CD4-positive, alpha-beta memory T cell (primary cell): Measurements from ENCODE around the gene B3GNT8. TPM values are rescaled to one million over a fixed set of nuclear protein-coding genes. Genes with fewer than 3 reads are reported as not detected.

ENCODE experiments used
- CTCF ChIA-PET: fragments of 350-600 bp; sonication (Branson Sonifier 250); formaldehyde crosslinking; loops from one replicate; lab custom pipeline; 2021; ENCODE audit warnings: inconsistent platforms; ENCODE audit not compliant: partially characterized antibody; lab: Charles Lee
- POLR2A ChIA-PET: fragments of 350-600 bp; sonication (Branson Sonifier 250); formaldehyde crosslinking; loops from one replicate; lab custom pipeline; 2021; ENCODE audit not compliant: partially characterized antibody; lab: Charles Lee
- DNase-seq, 5 donors: peaks; one replicate each; pipeline versions ENCODE4 v3.0.0 to v3.0.0-alpha.2; 2020 to 2022; ENCODE audit warnings: mixed read lengths in 1 of 5
- H3K27ac ChIP-seq: one replicate; pipeline ENCODE4 v1.7.0; 2013; ENCODE audit warnings: low read depth, low read length
- H3K27me3 ChIP-seq: 2 replicates; pipeline ENCODE4 v1.7.0; 2013; ENCODE audit warnings: mild to moderate bottlenecking, low read length, moderate library complexity; ENCODE audit not compliant: insufficient read depth
- H3K36me3 ChIP-seq: 2 replicates; pipeline ENCODE4 v1.7.0; 2013; ENCODE audit warnings: mild to moderate bottlenecking, low read length, moderate library complexity; ENCODE audit not compliant: insufficient read depth
- H3K4me1 ChIP-seq: 2 replicates; pipeline ENCODE4 v1.7.0; 2013; ENCODE audit warnings: mild to moderate bottlenecking, low read length, moderate library complexity; ENCODE audit not compliant: insufficient read depth
- H3K4me3 ChIP-seq, 2 donors: one replicate each; pipeline ENCODE4 v1.7.0; 2013; ENCODE audit warnings: low read length in 2 of 2, mild to moderate bottlenecking in 1 of 2
- H3K9me3 ChIP-seq, 2 donors: one replicate each; pipeline ENCODE4 v1.7.0; 2013; ENCODE audit warnings: low read length in 2 of 2, control low read depth in 1 of 2; ENCODE audit not compliant: control insufficient read depth in 1 of 2
- H3K27ac Mint-ChIP-seq, 7 donors: one replicate each; pipeline ENCODE4 v1.8.0; 2020 to 2021; ENCODE audit warnings: mixed read lengths in 7 of 7, mild to moderate bottlenecking in 6 of 7, inconsistent platforms in 3 of 7, moderate library complexity in 3 of 7
- H3K27me3 Mint-ChIP-seq, 2 donors: one replicate each; pipeline ENCODE4 v1.8.0; 2020 to 2021; ENCODE audit warnings: mixed read lengths in 2 of 2
- H3K36me3 Mint-ChIP-seq, 2 donors: one replicate each; pipeline ENCODE4 v1.8.0; 2020 to 2021; ENCODE audit warnings: mixed read lengths in 2 of 2, inconsistent platforms in 1 of 2, mild to moderate bottlenecking in 1 of 2
- H3K4me1 Mint-ChIP-seq, 4 donors: one replicate each; pipeline ENCODE4 v1.8.0; 2020 to 2021; ENCODE audit warnings: mixed read lengths in 4 of 4, mild to moderate bottlenecking in 1 of 4
- H3K4me3 Mint-ChIP-seq, 8 donors: one replicate each; pipeline ENCODE4 v1.8.0; 2020 to 2021; ENCODE audit warnings: mixed read lengths in 8 of 8, mild to moderate bottlenecking in 7 of 8, moderate library complexity in 6 of 8, inconsistent platforms in 3 of 8
- H3K9me3 Mint-ChIP-seq, 8 donors: one replicate each; pipeline ENCODE4 v1.8.0; 2020 to 2021; ENCODE audit warnings: mixed read lengths in 8 of 8, mild to moderate bottlenecking in 5 of 8, inconsistent platforms in 3 of 8, moderate library complexity in 1 of 8
- intact Hi-C: fragments of 100-400 bp; cut with micrococcal nuclease; formaldehyde crosslinking; loops from one replicate; pipeline ENCODE4 v1.15.1; 2023
- polyA plus RNA-seq, 2 donors: library from polyadenylated mRNA; unstranded; fragments of 300-500 nt; fragmentation: Illumina TruSeq; gene quantifications; one replicate each; pipeline ENCODE4 v1.2.3, GENCODE V29; 2021
- total RNA-seq, 2 experiments: library from RNA; stranded (reverse); gene quantifications; one replicate each; pipeline ENCODE4 v1.2.3, GENCODE V29; 2021

Gene B3GNT8
- total and polyA plus RNA-seq, 4 experiments from 2014 or later: 0.64 to 7.1 (median 3.0) TPM

DNA sequence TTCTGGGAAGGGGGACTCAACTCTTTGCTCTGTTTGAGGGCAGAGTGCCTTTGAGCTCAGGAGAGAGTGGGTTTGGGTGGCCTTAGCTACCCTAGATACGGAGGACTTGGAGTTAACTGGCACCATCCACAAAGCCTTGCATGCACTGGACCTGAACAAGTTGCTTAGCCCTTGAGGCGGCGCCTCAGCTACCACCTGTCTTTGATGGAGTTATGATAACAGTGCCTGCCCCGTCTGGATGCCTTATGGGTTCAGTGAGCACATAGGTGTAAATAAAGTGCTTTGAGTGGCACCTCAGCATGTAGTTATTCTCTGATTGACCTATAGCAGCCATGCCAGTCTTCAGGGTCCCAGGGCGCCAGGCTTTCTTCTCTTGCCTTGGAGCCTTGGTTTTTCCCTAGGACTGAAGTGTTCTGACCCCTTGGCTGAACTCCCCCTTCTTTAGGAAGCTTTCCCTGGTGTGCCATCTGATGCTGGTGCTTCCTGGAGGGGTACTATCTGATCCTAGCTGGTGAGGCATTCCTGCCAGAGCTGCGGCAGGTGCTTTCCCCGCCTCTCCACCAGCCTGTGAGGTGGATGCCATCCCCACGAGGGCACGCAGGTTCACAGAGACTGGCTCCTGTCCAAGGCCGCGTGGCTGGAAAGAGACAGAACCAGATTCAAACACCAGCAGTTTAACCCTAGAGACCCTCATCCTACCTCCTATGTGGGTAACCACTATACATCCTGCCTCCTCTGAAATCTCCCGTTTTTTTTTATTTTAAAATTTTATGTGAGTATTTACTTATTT lies 23.8 kb downstream of the B3GNT8 start:
- H3K27ac ChIP-seq: no peak overlapping the region
- Mint-ChIP-seq H3K9me3 (no peaks in the 10 kb centered on the region), H3K36me3 (peaks cover 4 to 15% of the 10 kb centered on the region in 2 donors), H3K4me1 (peaks cover 15 to 36% (median 23%) of the 10 kb centered on the region in 4 donors), H3K4me3 (no peak overlapping the region), H3K27ac (no peak overlapping the region), H3K27me3 (no peaks in the 10 kb centered on the region)
- DNase-seq: no peak
- H3K27me3 ChIP-seq: no peaks in the 10 kb centered on the region
- no peaks in the 10 kb centered on the region for H3K9me3 ChIP-seq
- ChIA-PET POLR2A (interaction anchor here (0.7 kb wide), 1 partner anchor 331 kb away, joined by 3 read pairs; no protein-coding TSS in a partner anchor), CTCF (no interaction called here)
- intact Hi-C loops: no loop called here
- no peaks in the 10 kb centered on the region for H3K36me3 ChIP-seq
- H3K4me1 ChIP-seq: peaks cover 10% of the 10 kb centered on the region
- H3K4me3 ChIP-seq: no peak overlapping the region

- H3K4me1 ChIP-seq: peaks cover 14% of the 10 kb centered on the region
- Mint-ChIP-seq H3K36me3 (peaks cover 4 to 24% of the 10 kb centered on the region in 2 donors), H3K4me1 (peaks cover 19 to 47% (median 29%) of the 10 kb centered on the region in 4 donors), H3K27me3 (no peaks in the 10 kb centered on the region), H3K4me3 (peak overlapping the region in 1 of 8 donors; percentile 25), H3K9me3 (no peaks in the 10 kb centered on the region), H3K27ac (peak overlapping the region in 3 of 7 donors; percentile 18 to 86 (median 30))
- no peak overlapping the region for H3K4me3 ChIP-seq
- H3K9me3 ChIP-seq: no peaks in the 10 kb centered on the region
- H3K27me3 ChIP-seq: no peaks in the 10 kb centered on the region
- no peak for DNase-seq
- H3K27ac ChIP-seq: no peak overlapping the region
- ChIA-PET CTCF (interaction anchor here (1.4 kb wide), 2 partner anchors 30 to 32 kb away, joined by 3 read pairs; no protein-coding TSS in a partner anchor), POLR2A (no interaction called here)
- intact Hi-C loops: no loop called here
- no peaks in the 10 kb centered on the region for H3K36me3 ChIP-seq
Measured at GRCh38 chr19:41402010-41402409, 25.2 kb downstream of the B3GNT8 start.

- H3K27ac Mint-ChIP-seq: peak overlapping the region in 3 of 7 donors; percentile 30 to 86 (median 49)
- H3K27me3 Mint-ChIP-seq: no peaks in the 10 kb centered on the region
- no peaks in the 10 kb centered on the region for H3K9me3 ChIP-seq
- H3K36me3 ChIP-seq: no peaks in the 10 kb centered on the region
- intact Hi-C loops: no loop called here
- POLR2A ChIA-PET: no interaction called here
- H3K27me3 ChIP-seq: no peaks in the 10 kb centered on the region
- no peak overlapping the region for H3K27ac ChIP-seq
- peaks cover 19 to 50% (median 30%) of the 10 kb centered on the region in 4 donors for H3K4me1 Mint-ChIP-seq
- CTCF ChIA-PET: interaction anchor here (1.4 kb wide), 2 partner anchors 30 to 32 kb away, joined by 3 read pairs; no protein-coding TSS in a partner anchor
- H3K4me3 ChIP-seq: no peak overlapping the region
- H3K9me3 Mint-ChIP-seq: no peaks in the 10 kb centered on the region
- H3K4me1 ChIP-seq: peaks cover 18% of the 10 kb centered on the region
- no peak for DNase-seq
- H3K4me3 Mint-ChIP-seq: peak overlapping the region in 1 of 8 donors; percentile 32
- H3K36me3 Mint-ChIP-seq: peaks cover 4 to 22% of the 10 kb centered on the region in 2 donors
Measured at GRCh38 chr19:41401483-41401882, 25.7 kb downstream of the B3GNT8 start.

DNA sequence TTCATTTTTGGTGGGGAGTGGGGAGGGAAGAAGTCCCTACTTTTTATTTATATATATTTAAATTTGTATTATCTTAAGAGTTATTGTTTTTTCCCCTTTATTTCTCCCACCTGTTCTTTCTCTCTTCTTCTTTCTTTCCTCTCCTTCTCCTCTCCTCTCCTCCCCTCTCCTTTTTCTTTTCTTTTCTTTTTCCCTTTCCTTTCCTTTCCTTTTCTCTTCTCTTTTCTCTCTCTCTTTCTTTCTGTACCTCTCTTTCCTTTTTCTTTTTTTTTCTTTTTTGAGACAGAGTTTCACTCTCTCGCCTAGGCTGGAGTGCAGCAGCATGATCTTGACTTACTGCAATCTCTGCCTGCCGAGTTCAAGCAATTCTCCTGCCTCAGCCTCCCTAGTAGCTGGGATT lies 27.6 kb downstream of the B3GNT8 start:
- Histone ChIP-seq H3K36me3 (no peaks in the 10 kb centered on the region), H3K27ac (no peak overlapping the region), H3K9me3 (no peaks in the 10 kb centered on the region), H3K4me3 (no peak overlapping the region), H3K27me3 (no peaks in the 10 kb centered on the region), H3K4me1 (peaks cover 31% of the 10 kb centered on the region)
- Mint-ChIP-seq H3K27me3 (no peaks in the 10 kb centered on the region), H3K36me3 (peaks cover 11 to 25% of the 10 kb centered on the region in 2 donors), H3K4me3 (peak overlapping the region in 6 of 8 donors; percentile 8 to 99 (median 94)), H3K4me1 (peaks cover 27 to 65% (median 41%) of the 10 kb centered on the region in 4 donors), H3K9me3 (no peaks in the 10 kb centered on the region), H3K27ac (peak overlapping the region in 5 of 7 donors; percentile 32 to 98 (median 52))
- no peak for DNase-seq
- intact Hi-C loops: loop anchor here (5.0 kb wide), 1 partner anchor 148 kb away; no protein-coding TSS in a partner anchor
- POLR2A ChIA-PET: interaction anchor here (1.0 kb wide), 1 partner anchor 47 kb away, joined by 4 read pairs; no protein-coding TSS in a partner anchor
- CTCF ChIA-PET: interaction anchor here (0.6 kb wide), 1 partner anchor 52 kb away, joined by 3 read pairs; no protein-coding TSS in a partner anchor

GRCh38 chr19:41399091-41399490 lies 28.1 kb downstream of the B3GNT8 start:
- peak overlapping the region; percentile 20 to 100 (median 98) for H3K27ac Mint-ChIP-seq

GRCh38 chr19:41398598-41398997 lies 28.6 kb downstream of the B3GNT8 start:
- Histone ChIP-seq H3K4me3 (peak overlapping the region in 1 of 2 donors; percentile 80), H3K27ac (peak overlapping the region; percentile 93), H3K36me3 (no peaks in the 10 kb centered on the region), H3K27me3 (no peaks in the 10 kb centered on the region), H3K4me1 (peaks cover 31% of the 10 kb centered on the region), H3K9me3 (no peaks in the 10 kb centered on the region)
- intact Hi-C loops: loop anchor here (5.0 kb wide), 1 partner anchor 149 kb away; no protein-coding TSS in a partner anchor
- Mint-ChIP-seq H3K36me3 (peaks cover 11 to 23% of the 10 kb centered on the region in 2 donors), H3K9me3 (no peaks in the 10 kb centered on the region), H3K4me3 (peak overlapping the region; percentile 94 to 100 (median 98)), H3K27ac (peak overlapping the region; percentile 29 to 100 (median 99)), H3K27me3 (no peaks in the 10 kb centered on the region), H3K4me1 (peaks cover 28 to 61% (median 41%) of the 10 kb centered on the region in 4 donors)
- ChIA-PET POLR2A (interaction anchor here (0.5 to 1.2 kb wide), 5 partner anchors 22 to 135 kb away, joined by 3 to 5 read pairs (median 4); partner anchors contain the start of genes B9D2 and TMEM91), CTCF (no interaction called here)
- DNase-seq: no peak

More at GRCh38 chr19:41399091-41399490, 28.1 kb downstream of the B3GNT8 start:
- no peak for DNase-seq
- CTCF ChIA-PET: no interaction called here
- Mint-ChIP-seq H3K36me3 (peaks cover 11 to 25% of the 10 kb centered on the region in 2 donors), H3K4me1 (peaks cover 27 to 65% (median 41%) of the 10 kb centered on the region in 4 donors), H3K9me3 (no peaks in the 10 kb centered on the region), H3K27me3 (no peaks in the 10 kb centered on the region), H3K4me3 (peak overlapping the region; percentile 8 to 100 (median 98))
- Histone ChIP-seq H3K36me3 (no peaks in the 10 kb centered on the region), H3K9me3 (no peaks in the 10 kb centered on the region), H3K27ac (no peak overlapping the region), H3K4me1 (peaks cover 31% of the 10 kb centered on the region), H3K4me3 (no peak overlapping the region), H3K27me3 (no peaks in the 10 kb centered on the region)
- POLR2A ChIA-PET: interaction anchor here (0.5 to 1.1 kb wide), 4 partner anchors 22 to 46 kb away, joined by 3 to 4 read pairs (median 4); partner anchors contain the start of genes B9D2 and TMEM91
- intact Hi-C loops: loop anchor here (5.0 kb wide), 1 partner anchor 148 kb away; no protein-coding TSS in a partner anchor
